ENCODE measurements around the gene PLEKHA8. TPM values are rescaled to one million over a fixed set of nuclear protein-coding genes. Genes with fewer than 3 reads are reported as not detected.

Gene PLEKHA8
- total RNA-seq, 1 experiment from 2014 or later: 8.4 TPM

- Histone ChIP-seq H3K4me2 (ENCODE audit: low read length) (peak overlapping the region; percentile 94), H2AFZ (ENCODE audit: low read length) (peak overlapping the region; percentile 87), H3K9me2 (replicated peaks; ENCODE audit: low read length) (no peaks in the 10 kb centered on the region), H3K27me3 (ENCODE audit: low read length) (no peaks in the 10 kb centered on the region), H3K4me3 (ENCODE audit: low read length) (peak overlapping the region; percentile 84), H3K9me3 (ENCODE audit: low read length) (no peaks in the 10 kb centered on the region), H3K4me1 (ENCODE audit: insufficient read depth, low read length) (peaks cover 23% of the 10 kb centered on the region), H3K27ac (ENCODE audit: low read length) (peak overlapping the region; percentile 64), H3F3A (ENCODE audit: low read length, unreplicated experiment) (no peaks in the 10 kb centered on the region), H4K20me1 (ENCODE audit: low read length) (peaks cover 3% of the 10 kb centered on the region; the same call in 1 of the 2 replicates), H3K79me2 (ENCODE audit: low read length) (peaks cover 76% of the 10 kb centered on the region), H3K36me3 (ENCODE audit: low read depth, low read length) (no peaks in the 10 kb centered on the region), H3K9ac (ENCODE audit: low read length) (peak overlapping the region; percentile 51)
- DNase-seq (peak; percentile 76), ATAC-seq (peak; percentile 29)
- POLR2A ChIA-PET (ENCODE audit: unreplicated experiment): interaction anchor here (0.6 kb wide), 1 partner anchor 195 kb away, joined by 3 read pairs; no protein-coding TSS in a partner anchor
- TF ChIP-seq, protein P1, sequence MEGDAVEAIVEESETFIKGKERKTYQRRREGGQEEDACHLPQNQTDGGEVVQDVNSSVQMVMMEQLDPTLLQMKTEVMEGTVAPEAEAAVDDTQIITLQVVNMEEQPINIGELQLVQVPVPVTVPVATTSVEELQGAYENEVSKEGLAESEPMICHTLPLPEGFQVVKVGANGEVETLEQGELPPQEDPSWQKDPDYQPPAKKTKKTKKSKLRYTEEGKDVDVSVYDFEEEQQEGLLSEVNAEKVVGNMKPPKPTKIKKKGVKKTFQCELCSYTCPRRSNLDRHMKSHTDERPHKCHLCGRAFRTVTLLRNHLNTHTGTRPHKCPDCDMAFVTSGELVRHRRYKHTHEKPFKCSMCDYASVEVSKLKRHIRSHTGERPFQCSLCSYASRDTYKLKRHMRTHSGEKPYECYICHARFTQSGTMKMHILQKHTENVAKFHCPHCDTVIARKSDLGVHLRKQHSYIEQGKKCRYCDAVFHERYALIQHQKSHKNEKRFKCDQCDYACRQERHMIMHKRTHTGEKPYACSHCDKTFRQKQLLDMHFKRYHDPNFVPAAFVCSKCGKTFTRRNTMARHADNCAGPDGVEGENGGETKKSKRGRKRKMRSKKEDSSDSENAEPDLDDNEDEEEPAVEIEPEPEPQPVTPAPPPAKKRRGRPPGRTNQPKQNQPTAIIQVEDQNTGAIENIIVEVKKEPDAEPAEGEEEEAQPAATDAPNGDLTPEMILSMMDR (conservative IDR thresholded peaks at IDR 0.05; ENCODE audit: low read depth, low read length): no peak
- no peak for TF ChIP-seq EZH2phosphoT487 (IDR thresholded peaks at IDR 0.05; ENCODE audit: borderline replicate concordance, low read length)
- TF ChIP-seq EZH2 (IDR thresholded peaks at IDR 0.05; ENCODE audit: low read length, unreplicated experiment): no peak
- no TSS peak for BruUV-seq (replicated peaks)
- CTCF ChIA-PET: interaction anchor here (0.9 kb wide), 1 partner anchor 24 kb away, joined by 3 read pairs; no protein-coding TSS in a partner anchor
- intact Hi-C loops (cut with micrococcal nuclease): loop anchor here (1.0 to 5.0 kb wide), 3 partner anchors 39 to 145 kb away; no protein-coding TSS in a partner anchor
These were observed 1.2 kb upstream of the PLEKHA8 start for GRCh38 chr7:30027065-30027456.

DNA sequence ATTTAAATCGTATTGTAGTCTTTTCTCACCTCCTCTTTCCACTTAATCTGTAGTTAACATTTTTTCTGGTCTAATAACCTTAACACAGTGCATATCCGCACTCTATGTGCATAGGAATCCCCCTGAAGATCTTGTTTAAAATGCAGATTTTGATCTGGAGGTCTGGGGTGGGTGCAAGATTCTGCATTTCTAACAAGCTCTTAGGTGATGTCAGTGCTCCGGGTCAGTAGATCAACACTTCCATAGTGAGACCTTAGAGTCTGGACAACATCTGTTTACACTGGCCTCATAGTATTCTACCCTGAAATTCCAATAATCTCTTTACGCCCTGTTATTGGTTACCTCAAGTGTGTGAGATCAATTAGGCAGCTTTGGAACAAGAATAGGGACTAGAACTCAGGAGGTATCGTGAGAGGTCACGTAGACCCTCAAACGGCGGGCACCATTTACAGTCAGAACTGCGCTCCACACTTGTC lies 434 bp upstream of the PLEKHA8 start:
- H3K4me1 ChIP-seq (ENCODE audit: insufficient read depth, low read length): peaks cover 30% of the 10 kb centered on the region

More for the DNA sequence above, 434 bp upstream of the PLEKHA8 start:
- intact Hi-C loops (cut with micrococcal nuclease): loop anchor here (1.0 to 5.0 kb wide), 3 partner anchors 39 to 145 kb away; no protein-coding TSS in a partner anchor
- Histone ChIP-seq H2AFZ (ENCODE audit: low read length) (peak overlapping the region; percentile 87), H3K9ac (ENCODE audit: low read length) (peak overlapping the region; percentile 3; the same call in 1 of the 2 replicates), H4K20me1 (ENCODE audit: low read length) (peaks cover 3% of the 10 kb centered on the region; the same call in 1 of the 2 replicates), H3K27ac (ENCODE audit: low read length) (no peak overlapping the region), H3K27me3 (ENCODE audit: low read length) (no peaks in the 10 kb centered on the region), H3K4me3 (ENCODE audit: low read length) (peak overlapping the region; percentile 84), H3K36me3 (ENCODE audit: low read depth, low read length) (no peaks in the 10 kb centered on the region), H3K9me3 (ENCODE audit: low read length) (no peaks in the 10 kb centered on the region), H3K9me2 (replicated peaks; ENCODE audit: low read length) (no peaks in the 10 kb centered on the region), H3F3A (ENCODE audit: low read length, unreplicated experiment) (no peaks in the 10 kb centered on the region), H3K79me2 (ENCODE audit: low read length) (peaks cover 76% of the 10 kb centered on the region), H3K4me2 (ENCODE audit: low read length) (peak overlapping the region; percentile 94)
- DNase-seq (peak; percentile 22), ATAC-seq (peak; percentile 0; the same call in 1 of the 2 replicates)
- POLR2A ChIA-PET (ENCODE audit: unreplicated experiment): interaction anchor here (0.6 kb wide), 1 partner anchor 195 kb away, joined by 3 read pairs; no protein-coding TSS in a partner anchor
- CTCF ChIA-PET: no interaction called here
- no TSS peak for BruUV-seq (replicated peaks)
- TF ChIP-seq, protein P1 (conservative IDR thresholded peaks at IDR 0.05; ENCODE audit: low read depth, low read length): no peak
- TF ChIP-seq EZH2 (IDR thresholded peaks at IDR 0.05; ENCODE audit: low read length, unreplicated experiment) (no peak), EZH2phosphoT487 (IDR thresholded peaks at IDR 0.05; ENCODE audit: borderline replicate concordance, low read length) (no peak)

Data from PC-3 (cell line).